ENCODE measurements around the gene GPR156.
"Not testable (repeated sequence)": the region's sequence is repeated elsewhere in the genome, so short reads cannot be mapped to it uniquely, and the experiment has no call there.

GPR156 gene

DNA sequence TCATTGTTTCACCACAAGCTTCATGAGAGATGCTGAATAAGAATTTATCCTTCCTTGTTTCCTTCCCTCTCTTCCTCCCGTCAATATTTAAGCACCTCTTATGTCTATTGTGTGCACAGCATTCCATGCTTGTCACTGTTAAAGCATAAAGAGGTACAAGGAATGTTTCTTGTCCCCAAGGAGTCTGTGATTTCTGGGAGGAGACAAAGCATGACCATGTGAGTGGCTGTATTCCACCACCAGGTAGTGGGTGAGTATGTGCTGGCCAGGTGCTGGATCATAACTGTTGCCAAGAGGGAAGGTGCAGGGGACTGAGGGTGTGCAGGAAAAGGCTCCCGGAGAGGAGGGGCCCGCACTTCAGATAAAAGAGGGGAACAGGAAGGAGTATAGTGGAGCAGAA lies 127.9 kb downstream of the GPR156 start:
- no peak for DNase-seq (ENCODE audit: low read depth)
- no peak for TF ChIP-seq CTCF (conservative IDR thresholded peaks at IDR 0.05; ENCODE audit: low read depth, low read length)
- no peak overlapping the region for H3K4me3 ChIP-seq (ENCODE audit: low read depth, low read length)

DNA sequence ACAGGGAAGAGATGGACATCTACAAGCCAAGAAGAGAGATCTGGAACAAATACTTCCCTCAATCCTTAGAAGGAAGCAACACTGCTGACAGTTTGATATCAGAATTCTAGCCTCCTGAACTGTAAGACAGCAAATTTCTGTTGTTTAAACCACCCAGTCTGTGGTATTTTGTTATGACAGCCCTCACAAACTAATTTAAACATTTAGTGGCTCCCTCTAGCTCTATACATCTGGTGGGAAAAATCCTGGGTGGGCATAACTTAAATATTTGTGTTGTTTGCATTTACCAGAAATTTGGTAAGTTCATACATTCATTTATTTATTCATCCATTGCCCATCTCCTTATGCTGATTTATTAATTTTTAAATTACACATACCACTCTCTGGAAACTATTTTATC lies 128.3 kb downstream of the GPR156 start:
- no peak for TF ChIP-seq CTCF (conservative IDR thresholded peaks at IDR 0.05; ENCODE audit: low read depth, low read length)
- no peak for DNase-seq (ENCODE audit: low read depth)
- H3K4me3 ChIP-seq (ENCODE audit: low read depth, low read length): no peak overlapping the region

DNA sequence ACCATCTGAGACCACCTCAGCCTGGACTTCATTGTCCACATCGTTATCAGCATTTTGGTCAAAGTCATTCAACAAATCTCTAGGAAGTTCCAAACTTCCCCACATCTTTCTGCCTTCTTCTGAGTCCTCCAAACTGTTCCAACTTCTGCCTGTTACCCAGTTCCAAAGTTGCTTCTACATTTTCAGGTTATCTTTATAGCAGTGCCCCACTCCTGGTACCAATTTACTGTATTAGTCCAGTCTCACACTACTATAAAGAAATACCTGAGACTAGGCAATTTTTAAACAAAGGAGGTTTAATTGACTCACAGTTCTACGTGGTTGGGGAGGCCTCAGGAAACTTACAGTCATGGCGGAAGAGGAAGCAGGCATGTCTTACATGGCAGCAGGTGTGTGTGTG lies 129.3 kb downstream of the GPR156 start:
- not testable (repeated sequence) for DNase-seq (ENCODE audit: low read depth); H3K4me3 ChIP-seq (ENCODE audit: low read depth, low read length)

DNA sequence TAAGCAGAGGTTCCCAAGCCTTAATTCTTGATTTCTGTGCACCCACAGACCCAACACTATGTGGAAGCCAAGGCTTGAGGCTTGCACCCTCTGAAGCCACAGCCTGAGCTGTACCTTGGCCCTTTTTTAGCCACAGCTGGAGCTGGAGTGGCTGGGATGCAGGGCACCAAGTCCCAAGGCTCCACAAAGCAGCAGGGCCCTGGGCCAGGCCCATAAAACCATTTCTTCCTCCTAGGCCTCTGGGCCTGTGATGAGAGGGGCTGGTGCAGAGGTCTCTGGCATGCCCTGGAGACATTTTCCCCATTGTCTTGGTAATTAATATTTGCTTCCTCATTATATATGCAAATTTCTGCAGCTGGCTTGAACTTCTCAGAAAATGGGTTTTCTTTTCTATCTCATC lies 129.9 kb downstream of the GPR156 start:
- DNase-seq (ENCODE audit: low read depth): no peak
- H3K4me3 ChIP-seq (ENCODE audit: low read depth, low read length): no peak overlapping the region
- TF ChIP-seq CTCF (conservative IDR thresholded peaks at IDR 0.05; ENCODE audit: low read depth, low read length): no peak

DNA sequence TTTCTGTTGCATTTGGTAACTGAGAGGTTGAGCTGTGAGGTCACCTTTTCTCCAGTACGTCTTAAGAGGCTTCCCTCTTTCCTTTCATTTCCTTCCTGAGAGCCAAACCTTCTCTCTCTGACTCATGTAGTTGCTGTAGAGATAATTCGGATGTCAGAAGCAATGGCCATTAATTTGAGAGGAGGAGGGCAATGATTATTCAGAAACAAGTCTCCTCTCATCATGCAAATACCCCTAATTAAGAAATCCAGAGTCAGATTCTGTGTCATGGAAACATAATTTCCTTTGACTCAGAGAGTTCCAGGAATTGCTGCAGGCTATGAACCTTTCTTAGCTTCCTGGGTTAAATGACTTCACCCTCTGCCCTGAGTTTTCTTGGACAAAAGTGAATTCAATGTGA lies 131.7 kb downstream of the GPR156 start:
- DNase-seq (ENCODE audit: low read depth): peak; percentile 82
- H3K4me3 ChIP-seq (ENCODE audit: low read depth, low read length): no peak overlapping the region
- TF ChIP-seq CTCF (conservative IDR thresholded peaks at IDR 0.05; ENCODE audit: low read depth, low read length): no peak

GRCh38 chr3:120151791-120152190 lies 133.2 kb downstream of the GPR156 start:
- H3K4me3 ChIP-seq (ENCODE audit: low read depth, low read length): no peak overlapping the region
- DNase-seq (ENCODE audit: low read depth): no peak
- TF ChIP-seq CTCF (conservative IDR thresholded peaks at IDR 0.05; ENCODE audit: low read depth, low read length): no peak

GRCh38 chr3:120148187-120148949 lies 136.7 kb downstream of the GPR156 start:
- H3K4me3 ChIP-seq (ENCODE audit: low read depth, low read length): no peak overlapping the region

More at GRCh38 chr3:120148187-120148949, 136.7 kb downstream of the GPR156 start:
- no peak for DNase-seq (ENCODE audit: low read depth)
- no peak for TF ChIP-seq CTCF (conservative IDR thresholded peaks at IDR 0.05; ENCODE audit: low read depth, low read length)
